Measurements from ENCODE around the gene ATG3.
"Not testable (repeated sequence)": the region's sequence is repeated elsewhere in the genome, so short reads cannot be mapped to it uniquely, and the experiment has no call there.

ATG3 gene

GRCh38 chr3:112497897-112498548 is 63.7 kb downstream of the ATG3 start:
- DNase-seq: no peak

DNA sequence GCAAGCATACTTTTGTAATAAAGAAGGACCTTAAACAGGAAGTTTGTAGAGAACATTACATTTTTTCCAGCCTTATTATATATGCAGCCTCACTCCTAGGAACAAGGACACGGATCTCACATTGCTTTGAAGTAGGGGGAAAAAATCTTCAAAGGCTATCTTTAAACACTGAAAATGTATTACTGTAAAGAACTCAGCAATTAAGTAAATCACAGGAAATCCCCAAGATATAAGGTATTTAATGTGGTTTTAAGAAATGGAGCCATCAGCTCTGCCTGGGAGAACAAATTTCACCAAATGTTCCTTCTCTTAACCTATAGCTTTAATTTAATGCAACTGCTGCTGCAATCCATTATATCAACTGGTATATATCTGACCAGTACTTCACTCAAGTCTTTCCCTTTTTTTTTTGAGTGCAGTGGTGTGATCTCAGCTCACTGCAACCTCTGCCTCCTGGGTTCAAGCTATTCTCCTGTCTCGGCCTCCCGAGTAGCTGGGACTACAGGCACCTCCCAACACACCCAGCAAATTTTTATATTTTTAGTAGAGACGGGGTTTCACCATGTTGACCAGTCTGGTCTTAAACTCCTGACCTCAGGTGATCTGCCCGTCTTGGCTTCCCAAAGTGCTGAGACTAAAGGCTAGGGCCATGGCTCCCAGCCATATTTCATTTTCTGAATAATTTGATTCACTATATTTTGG is 65.2 kb downstream of the ATG3 start:
- no peak for DNase-seq

- not testable (repeated sequence) for DNase-seq
These were observed 67.4 kb downstream of the ATG3 start for GRCh38 chr3:112494448-112494767.

DNA sequence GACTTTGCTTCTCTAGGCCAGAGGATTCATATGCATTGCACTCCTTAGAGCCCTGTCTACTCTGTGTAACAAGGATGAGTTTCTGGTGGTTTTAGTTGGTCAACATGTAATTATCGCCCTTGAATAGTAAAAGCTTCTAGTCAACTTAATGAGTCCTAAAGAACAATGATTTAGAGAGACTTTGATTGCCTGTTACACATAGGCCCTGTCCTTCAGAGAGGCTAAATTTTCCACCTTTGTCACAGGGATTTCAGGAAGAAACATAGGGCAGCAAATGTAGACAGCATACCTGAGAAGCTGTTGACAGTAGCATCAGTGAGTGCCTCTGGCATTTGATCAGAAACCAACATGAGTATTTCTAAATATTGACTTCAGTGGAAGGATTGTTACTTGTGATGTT is 69.6 kb downstream of the ATG3 start:
- DNase-seq: no peak

DNA sequence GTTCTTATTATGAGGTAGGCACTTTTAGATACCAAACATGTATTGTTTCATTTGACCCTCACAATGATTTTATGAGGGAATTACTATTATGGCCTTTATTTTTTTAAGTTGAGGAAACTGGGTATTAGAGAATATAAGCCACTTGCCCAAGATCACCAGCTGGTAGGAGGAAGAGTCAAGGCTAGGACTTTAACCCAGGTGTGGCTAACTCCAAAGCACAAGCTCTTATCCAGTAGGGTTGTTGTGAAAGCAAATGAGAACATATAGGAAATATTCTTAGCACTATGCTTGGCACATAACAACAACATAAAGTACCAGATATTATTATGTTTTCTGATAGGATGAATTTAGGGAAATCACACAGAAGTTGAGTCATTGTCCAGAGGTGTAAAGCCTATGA is 70.4 kb downstream of the ATG3 start:
- no peak for DNase-seq

DNA sequence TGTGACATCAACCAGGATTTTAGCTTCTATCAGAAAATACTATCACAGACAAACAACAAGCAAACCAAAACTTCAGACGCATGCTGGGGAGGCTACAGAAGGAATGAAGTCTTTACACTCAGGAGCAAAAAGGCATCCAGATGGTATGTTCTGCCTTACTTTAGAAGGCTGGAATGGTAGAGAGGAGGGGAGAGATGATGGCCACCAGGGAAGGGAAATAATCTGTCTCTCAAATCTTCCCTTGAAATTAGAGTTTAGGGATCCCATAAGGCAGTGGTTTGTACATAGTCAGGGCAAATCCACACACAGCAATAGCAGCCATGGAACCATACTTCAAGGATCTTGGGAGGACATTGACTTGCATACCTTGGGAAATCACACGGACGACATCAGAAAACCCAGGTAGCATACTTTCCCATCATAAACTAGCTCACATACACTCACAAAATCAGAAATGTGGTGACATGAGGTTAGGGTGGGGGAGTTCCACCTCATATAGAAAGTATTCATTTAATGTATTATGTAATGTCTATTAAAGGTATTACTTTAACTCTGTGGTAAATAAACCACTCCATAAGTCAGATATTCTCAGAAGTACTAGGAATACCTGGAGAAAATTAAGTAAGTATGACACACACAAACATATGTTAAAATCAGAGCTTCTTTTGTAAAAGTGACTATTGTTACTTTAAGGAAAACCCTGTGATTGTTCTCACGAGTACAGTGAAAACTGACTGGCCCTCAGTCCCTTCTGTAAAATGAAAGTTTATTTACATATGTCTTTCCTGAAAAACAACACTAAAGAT is 71.9 kb downstream of the ATG3 start:
- no peak for DNase-seq

DNA sequence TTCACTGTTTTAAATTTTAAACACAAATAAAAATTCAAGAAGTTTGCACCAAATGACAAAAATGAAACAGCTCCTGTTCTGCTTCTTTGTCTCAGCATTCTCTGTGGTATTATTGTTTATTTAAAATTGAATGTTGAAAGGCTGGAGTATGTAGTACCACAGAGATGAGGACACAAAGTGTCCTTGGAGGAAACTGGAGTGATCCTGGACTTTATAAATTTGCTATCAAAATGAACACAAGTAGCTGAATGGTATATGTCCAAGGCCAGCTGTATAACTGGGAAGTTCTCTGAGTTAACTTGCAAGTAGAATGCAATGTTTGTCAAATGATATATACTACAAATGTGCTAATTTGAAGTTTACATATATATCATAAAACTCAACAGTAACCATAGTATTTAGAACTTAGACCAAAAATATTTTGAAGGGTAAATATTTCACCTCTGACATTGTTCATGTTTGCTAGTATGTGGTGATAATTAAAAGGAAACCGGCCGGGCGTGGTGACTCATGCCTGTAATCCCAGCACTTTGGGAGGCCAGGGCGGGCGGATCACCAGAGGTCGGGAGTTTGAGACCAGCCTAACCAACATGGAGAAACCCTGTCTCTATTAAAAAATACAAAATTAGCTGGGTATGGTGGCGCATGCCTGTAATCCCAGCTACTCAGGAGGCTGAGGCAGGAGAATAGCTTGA is 74.8 kb downstream of the ATG3 start:
- DNase-seq: no peak

- DNase-seq: no peak
These were observed 77.4 kb downstream of the ATG3 start for GRCh38 chr3:112484352-112484751.

DNA sequence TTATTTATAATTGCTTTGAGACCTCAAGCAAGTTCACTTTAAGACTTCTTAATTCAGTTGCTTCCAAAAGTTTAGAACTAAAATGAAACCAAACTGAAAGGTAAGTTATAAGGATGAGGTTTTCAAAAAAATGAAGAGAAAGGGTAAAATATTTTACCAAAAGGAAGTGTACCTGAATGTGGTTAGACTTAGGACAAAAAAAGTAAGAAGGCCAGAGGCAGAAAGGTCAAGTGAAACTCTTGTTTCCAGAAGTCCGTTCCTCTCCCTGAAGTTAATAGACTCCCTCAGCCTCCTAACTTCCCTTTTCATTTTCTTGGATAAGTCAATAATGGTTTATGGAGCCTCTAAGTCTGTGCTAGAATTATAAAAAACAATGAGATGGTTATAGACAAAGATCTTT is 79.1 kb downstream of the ATG3 start:
- no peak for DNase-seq

Measured in activated naive CD4-positive, alpha-beta T cell treated with Interleukin-2 at 50 U/mL for 16 hours (primary cell).